ENCODE results near the gene GRM6.

DNA sequence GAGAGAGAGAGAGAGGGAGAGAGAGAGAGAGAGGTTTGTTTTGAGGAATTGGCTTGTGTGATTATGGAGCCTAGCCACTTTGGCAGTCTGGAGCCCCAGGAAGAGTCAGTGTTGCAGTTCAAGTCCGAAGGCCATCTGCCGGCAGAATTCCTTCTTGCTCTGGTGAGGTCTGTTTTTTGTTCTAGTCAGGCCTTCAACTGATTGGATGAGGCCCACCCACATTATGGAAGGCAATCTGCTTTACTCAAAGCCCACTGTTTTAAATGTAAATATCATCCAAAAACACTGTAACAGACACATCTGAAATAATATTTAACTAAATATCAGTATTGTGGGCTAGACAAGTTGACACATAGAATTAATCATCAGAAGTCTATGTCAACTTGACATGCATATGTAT lies 11.4 kb upstream of the GRM6 start:
- TF ChIP-seq, protein P1, sequence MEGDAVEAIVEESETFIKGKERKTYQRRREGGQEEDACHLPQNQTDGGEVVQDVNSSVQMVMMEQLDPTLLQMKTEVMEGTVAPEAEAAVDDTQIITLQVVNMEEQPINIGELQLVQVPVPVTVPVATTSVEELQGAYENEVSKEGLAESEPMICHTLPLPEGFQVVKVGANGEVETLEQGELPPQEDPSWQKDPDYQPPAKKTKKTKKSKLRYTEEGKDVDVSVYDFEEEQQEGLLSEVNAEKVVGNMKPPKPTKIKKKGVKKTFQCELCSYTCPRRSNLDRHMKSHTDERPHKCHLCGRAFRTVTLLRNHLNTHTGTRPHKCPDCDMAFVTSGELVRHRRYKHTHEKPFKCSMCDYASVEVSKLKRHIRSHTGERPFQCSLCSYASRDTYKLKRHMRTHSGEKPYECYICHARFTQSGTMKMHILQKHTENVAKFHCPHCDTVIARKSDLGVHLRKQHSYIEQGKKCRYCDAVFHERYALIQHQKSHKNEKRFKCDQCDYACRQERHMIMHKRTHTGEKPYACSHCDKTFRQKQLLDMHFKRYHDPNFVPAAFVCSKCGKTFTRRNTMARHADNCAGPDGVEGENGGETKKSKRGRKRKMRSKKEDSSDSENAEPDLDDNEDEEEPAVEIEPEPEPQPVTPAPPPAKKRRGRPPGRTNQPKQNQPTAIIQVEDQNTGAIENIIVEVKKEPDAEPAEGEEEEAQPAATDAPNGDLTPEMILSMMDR (conservative IDR thresholded peaks at IDR 0.05; ENCODE audit: low read depth, low read length), result no peak
- TF ChIP-seq EZH2 (IDR thresholded peaks at IDR 0.05; ENCODE audit: borderline replicate concordance, low read depth, low read length, poor library complexity, severe bottlenecking), result no peak
